ENCODE measurements around the gene NCL.

NCL gene

GRCh38 chr2:231482806-231483391 lies 18.6 kb upstream of the NCL start:
- Histone ChIP-seq H3K79me2 (ENCODE audit: insufficient read depth, low read length) (peaks cover 14% of the 10 kb centered on the region), H3K4me3 (ENCODE audit: low read length, poor library complexity, severe bottlenecking) (peak overlapping the region; percentile 75), H2AFZ (ENCODE audit: low read length) (peak overlapping the region; percentile 77), H3K4me2 (ENCODE audit: low read depth, low read length, poor library complexity, severe bottlenecking) (peak overlapping the region; percentile 67), H3K9me3 (ENCODE audit: insufficient read depth, low read depth, low read length) (no peaks in the 10 kb centered on the region), H3K4me1 (ENCODE audit: insufficient read depth, low read length, poor library complexity, severe bottlenecking) (peaks cover 7% of the 10 kb centered on the region), H3K36me3 (ENCODE audit: insufficient read depth, low read length) (no peaks in the 10 kb centered on the region), H3K27me3 (ENCODE audit: insufficient read depth, low read length, poor library complexity, severe bottlenecking) (no peaks in the 10 kb centered on the region), H4K20me1 (ENCODE audit: insufficient read depth, low read length, poor library complexity, severe bottlenecking) (no peaks in the 10 kb centered on the region), H3K9me2 (replicated peaks; ENCODE audit: low read depth, low read length) (no peaks in the 10 kb centered on the region), H3K9ac (ENCODE audit: low read depth, low read length, poor library complexity, severe bottlenecking) (peak overlapping the region; percentile 91), H3F3A (ENCODE audit: low read depth) (no peaks in the 10 kb centered on the region)
- TF ChIP-seq EZH2phosphoT487 (IDR thresholded peaks at IDR 0.05; ENCODE audit: borderline replicate concordance), result no peak
- TF ChIP-seq CTCF (conservative IDR thresholded peaks at IDR 0.05; ENCODE audit: low read length), result peak; percentile 83

- Histone ChIP-seq H2AFZ (ENCODE audit: low read length) (no peak overlapping the region), H3K79me2 (ENCODE audit: insufficient read depth, low read length) (peaks cover 14% of the 10 kb centered on the region), H3K9me2 (replicated peaks; ENCODE audit: low read depth, low read length) (no peaks in the 10 kb centered on the region), H3K36me3 (ENCODE audit: insufficient read depth, low read length) (no peaks in the 10 kb centered on the region), H3K27me3 (ENCODE audit: insufficient read depth, low read length, poor library complexity, severe bottlenecking) (no peaks in the 10 kb centered on the region), H3K4me2 (ENCODE audit: low read depth, low read length, poor library complexity, severe bottlenecking) (peak overlapping the region; percentile 67), H3K9me3 (ENCODE audit: insufficient read depth, low read depth, low read length) (no peaks in the 10 kb centered on the region), H3K9ac (ENCODE audit: low read depth, low read length, poor library complexity, severe bottlenecking) (no peak overlapping the region), H4K20me1 (ENCODE audit: insufficient read depth, low read length, poor library complexity, severe bottlenecking) (no peaks in the 10 kb centered on the region), H3F3A (ENCODE audit: low read depth) (no peaks in the 10 kb centered on the region), H3K4me1 (ENCODE audit: insufficient read depth, low read length, poor library complexity, severe bottlenecking) (peaks cover 7% of the 10 kb centered on the region), H3K4me3 (ENCODE audit: low read length, poor library complexity, severe bottlenecking) (no peak overlapping the region)
- TF ChIP-seq CTCF (conservative IDR thresholded peaks at IDR 0.05; ENCODE audit: low read length), result no peak
- TF ChIP-seq EZH2phosphoT487 (IDR thresholded peaks at IDR 0.05; ENCODE audit: borderline replicate concordance), result no peak
Observed at GRCh38 chr2:231480781-231481180, 16.5 kb upstream of the NCL start.

GRCh38 chr2:231479455-231479854 lies 15.2 kb upstream of the NCL start:
- no peaks in the 10 kb centered on the region for H3K36me3 ChIP-seq (ENCODE audit: insufficient read depth, low read length)
- H3F3A ChIP-seq (ENCODE audit: low read depth), result no peaks in the 10 kb centered on the region
- no peak overlapping the region for H3K9ac ChIP-seq (ENCODE audit: low read depth, low read length, poor library complexity, severe bottlenecking)
- H4K20me1 ChIP-seq (ENCODE audit: insufficient read depth, low read length, poor library complexity, severe bottlenecking), result no peaks in the 10 kb centered on the region
- no peaks in the 10 kb centered on the region for H3K9me3 ChIP-seq (ENCODE audit: insufficient read depth, low read depth, low read length)
- H3K79me2 ChIP-seq (ENCODE audit: insufficient read depth, low read length), result peaks cover 14% of the 10 kb centered on the region
- no peak overlapping the region for H3K4me3 ChIP-seq (ENCODE audit: low read length, poor library complexity, severe bottlenecking)
- no peaks in the 10 kb centered on the region for H3K27me3 ChIP-seq (ENCODE audit: insufficient read depth, low read length, poor library complexity, severe bottlenecking)
- TF ChIP-seq CTCF (conservative IDR thresholded peaks at IDR 0.05; ENCODE audit: low read length) (no peak), EZH2phosphoT487 (IDR thresholded peaks at IDR 0.05; ENCODE audit: borderline replicate concordance) (no peak)
- peaks cover 7% of the 10 kb centered on the region for H3K4me1 ChIP-seq (ENCODE audit: insufficient read depth, low read length, poor library complexity, severe bottlenecking)
- H3K9me2 ChIP-seq (replicated peaks; ENCODE audit: low read depth, low read length), result no peaks in the 10 kb centered on the region
- H2AFZ ChIP-seq (ENCODE audit: low read length), result no peak overlapping the region
- H3K4me2 ChIP-seq (ENCODE audit: low read depth, low read length, poor library complexity, severe bottlenecking), result no peak overlapping the region

Data from Loucy (cell line).